Forelimb muscle (tissue), 1 donor: ENCODE data around the gene GCSH. TPM values are rescaled to one million over a fixed set of nuclear protein-coding genes. Genes with fewer than 3 reads are reported as not detected.
A peak's percentile ranks its signal among the peaks of the same experiment; 100 is the strongest.
"Not testable (repeated sequence)": the region's sequence is repeated elsewhere in the genome, so short reads cannot be mapped to it uniquely, and the experiment has no call there.

ENCODE experiments used
- DNase-seq: peaks from one replicate; pipeline ENCODE4 v3.0.0-alpha.2; 2013; ENCODE audit warnings: low read depth
- polyA plus RNA-seq: library from polyadenylated mRNA; unstranded; fragments of 120-200 nt; gene quantifications from one replicate; pipeline ENCODE4 v1.2.1, GENCODE V29; 2013; ENCODE audit not compliant: insufficient read length

Gene GCSH
- 49.2 TPM for polyA plus RNA-seq

DNA sequence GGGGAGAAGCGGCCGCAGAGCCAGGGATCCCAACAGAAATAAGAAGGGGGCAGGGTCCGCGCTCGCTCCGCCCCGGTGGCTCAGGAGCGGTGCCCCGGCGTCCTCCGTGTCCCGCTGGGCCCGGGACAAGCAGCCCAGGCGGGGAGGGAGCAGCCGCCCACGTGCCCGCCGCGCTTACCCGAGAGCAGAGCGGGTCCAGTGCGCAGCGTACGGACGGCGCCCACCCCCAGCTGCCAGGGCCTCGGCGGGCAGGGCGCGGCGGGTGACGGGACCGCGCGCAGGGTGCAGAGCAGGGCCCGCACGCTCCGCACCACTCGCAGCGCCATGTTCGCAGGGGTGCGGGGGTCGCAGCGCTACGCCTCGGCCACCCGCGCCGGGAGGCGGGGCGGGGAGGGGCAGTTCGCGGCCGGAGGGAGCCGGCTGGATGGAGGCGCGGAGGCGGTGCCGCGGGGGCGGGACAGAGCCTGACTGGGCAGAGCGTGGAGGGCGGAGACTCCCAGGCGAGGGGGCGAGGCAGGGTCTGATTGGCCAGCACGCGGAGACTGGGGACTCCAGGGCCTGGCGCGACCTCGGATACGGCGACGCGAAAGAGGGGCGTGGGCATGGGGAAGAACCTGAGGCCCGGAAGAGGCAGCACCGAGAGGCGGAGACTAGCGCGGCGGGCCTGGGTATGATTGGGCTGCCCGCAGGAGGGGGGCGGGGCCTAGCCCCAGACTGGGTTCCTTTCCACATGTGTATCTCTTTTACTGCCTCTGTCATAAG lies at the start of gene GCSH:
GCSH (minus strand) TSS at position 443 of the 762 bp plus-strand sequence; CDS start at position 326, 117 bp downstream.
- DNase-seq: peak; percentile 91

DNA sequence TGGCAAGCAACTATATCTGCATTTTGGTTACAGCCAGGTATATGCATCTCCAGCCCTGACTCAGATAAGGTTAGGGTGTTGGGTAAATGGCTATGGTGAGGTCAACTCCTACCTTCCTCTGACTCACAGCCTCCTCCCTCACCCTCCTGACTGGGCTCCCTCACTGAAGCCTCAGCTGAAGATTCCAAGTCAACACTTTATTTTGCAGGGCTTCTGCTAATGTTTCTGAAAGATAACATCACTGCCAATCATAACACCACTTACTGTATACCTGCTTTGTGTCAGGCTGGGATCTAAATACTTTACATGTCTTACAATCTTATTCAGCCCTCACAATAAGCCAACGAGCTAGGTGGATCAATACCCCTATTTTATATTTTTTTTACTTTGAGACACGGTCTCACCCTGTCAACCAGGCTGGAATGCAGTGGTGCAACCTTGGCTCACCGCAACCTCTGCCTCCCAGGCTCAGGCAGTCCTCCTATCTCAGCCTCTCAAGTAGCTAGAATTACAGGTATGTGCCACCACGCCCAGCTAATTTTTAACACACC lies 47.8 kb upstream of the GCSH start:
- DNase-seq: no peak

GRCh38 chr16:81142864-81143263 lies 46.7 kb upstream of the GCSH start:
- no peak for DNase-seq

GRCh38 chr16:81140930-81141780 lies 45.0 kb upstream of the GCSH start:
- no peak for DNase-seq

DNA sequence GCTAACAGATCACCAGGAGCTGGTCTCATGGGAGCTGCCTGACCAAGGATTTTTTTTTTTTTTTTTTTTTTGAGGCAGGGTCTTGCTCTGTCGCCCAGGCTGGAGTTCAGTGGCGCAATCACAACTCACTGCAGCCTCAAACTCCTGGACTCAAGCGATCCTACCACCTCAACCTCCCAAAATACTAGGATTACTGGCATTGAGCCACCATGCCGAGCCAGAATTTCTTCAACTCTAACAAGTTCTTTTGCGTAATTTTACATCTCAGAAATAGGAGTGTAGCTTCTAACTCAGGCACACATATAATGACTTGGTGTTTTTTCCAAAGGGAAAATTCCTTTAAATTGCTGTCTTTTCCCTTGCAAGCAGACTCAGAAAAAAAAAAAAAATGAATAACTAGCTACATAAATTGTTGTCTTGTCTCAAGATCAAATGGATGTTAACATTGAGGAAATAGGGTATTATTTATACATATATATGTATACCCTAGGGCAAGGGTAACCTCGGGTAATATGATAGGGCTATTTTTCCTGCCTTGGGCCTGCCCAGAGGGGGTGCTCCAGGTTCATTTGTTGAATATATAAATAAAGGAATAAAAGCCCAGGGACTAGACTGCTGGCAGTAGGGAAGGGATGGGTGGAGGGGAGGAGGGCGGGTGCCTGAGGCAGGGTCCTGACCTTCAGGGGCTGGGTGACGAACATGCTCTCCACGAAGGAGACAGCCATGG lies 42.8 kb upstream of the GCSH start:
- no peak for DNase-seq

GRCh38 chr16:81137754-81138153 lies 41.6 kb upstream of the GCSH start:
- DNase-seq: no peak

DNA sequence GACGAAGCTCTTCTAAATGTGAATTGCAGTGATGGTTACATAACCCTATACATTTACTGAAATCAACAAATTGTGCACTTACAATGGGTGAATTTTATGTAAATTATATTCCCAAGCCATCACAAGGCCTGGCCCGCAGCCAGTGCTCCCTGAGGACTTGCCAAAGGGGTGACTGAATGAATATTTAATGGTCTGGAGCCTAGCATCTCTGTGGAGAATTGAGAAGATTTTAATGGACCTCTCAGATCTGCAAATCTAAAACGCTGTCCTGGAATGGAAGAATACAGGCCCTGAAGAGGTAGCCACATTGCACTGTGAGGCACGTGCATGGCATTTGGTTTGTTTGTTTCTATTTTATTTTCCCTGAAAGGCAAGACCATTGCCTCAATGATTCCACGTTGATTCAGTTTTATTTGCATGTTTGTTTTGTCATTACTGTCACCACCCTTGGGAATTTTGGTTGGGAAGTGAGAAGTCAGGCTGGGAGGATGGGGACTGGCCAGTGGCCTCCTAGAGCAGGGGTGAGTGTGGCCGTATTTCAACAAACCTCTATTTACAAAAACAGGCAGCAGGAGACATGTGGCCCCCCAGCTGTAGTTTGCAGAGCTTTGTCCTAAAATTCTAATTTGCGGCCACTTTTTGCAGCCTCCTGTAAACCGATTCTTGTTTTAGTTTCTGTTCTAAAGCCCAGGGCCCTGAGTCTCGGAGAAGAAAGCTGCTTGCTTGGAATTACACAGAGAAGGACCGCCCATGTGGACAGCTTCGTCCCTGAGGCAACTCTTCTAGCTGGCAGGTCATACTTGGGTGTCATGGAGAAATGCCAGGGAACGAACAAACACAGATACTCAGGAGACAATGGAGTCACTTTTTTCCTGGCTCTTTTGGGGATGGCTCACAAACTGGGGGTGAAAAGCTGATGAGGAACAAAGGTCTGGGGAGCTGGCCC lies 40.5 kb upstream of the GCSH start:
- DNase-seq: no peak

DNA sequence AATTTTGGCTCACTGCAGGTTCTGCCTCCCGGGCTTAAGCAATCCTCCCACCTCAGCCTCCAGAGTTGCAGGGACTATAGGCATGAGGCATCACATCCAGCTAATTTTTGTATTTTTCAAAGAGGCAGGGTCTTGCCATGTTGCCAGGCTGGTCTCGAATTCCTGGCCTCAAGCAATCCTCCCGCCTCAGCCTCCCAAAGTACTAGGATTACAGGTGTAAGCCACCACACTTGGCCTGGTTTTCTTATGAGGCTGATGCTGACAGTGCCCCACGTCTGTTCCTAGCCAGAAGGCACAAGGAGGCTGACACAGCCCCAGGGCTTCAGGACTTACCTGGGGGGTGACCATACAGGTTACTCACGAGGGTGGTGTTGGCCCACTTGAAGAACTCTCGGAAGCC lies 33.9 kb upstream of the GCSH start:
- no peak for DNase-seq

DNA sequence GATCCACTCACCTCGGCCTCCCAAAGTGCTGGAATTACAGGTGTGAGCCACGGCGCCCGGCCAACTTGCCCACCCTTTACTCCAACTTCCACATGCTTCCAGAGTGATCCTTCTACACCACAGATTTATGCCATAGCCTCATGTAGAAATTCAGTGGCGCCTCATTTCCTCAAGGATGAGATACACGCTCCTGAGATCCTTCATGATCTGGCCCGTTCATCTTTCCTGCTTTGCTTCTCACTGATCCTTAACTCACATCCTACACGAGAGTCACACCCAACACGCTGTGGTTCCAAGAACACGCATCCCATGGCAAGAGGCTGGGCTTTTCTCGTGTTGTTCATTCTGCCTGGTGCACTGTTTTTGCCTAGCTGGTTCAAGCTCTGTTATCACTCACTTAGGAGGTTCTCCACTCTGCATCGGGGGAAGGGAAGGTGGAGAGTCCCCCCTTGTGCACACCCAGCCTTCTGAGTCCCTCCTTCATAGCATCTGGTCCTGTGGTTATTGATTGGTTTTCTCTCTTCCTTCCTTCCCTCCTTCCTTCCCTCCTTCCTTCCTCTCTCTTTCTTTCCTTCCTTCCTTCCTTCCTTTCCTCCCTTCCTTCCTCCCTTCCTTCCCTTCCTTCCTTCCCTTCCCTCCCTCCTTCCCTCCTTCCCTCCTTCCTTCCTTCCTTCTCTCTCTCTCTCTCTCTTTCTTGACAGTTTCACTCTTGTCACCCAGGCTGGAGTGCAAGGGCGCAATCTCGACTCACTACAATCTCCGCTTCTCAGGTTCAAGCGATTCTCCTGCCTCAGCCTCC lies 32.7 kb upstream of the GCSH start:
- no peak for DNase-seq

- no peak for DNase-seq
Measured at GRCh38 chr16:81127051-81127450, 30.9 kb upstream of the GCSH start.

- no peak for DNase-seq
Measured at GRCh38 chr16:81123092-81123852, 27.1 kb upstream of the GCSH start.

DNA sequence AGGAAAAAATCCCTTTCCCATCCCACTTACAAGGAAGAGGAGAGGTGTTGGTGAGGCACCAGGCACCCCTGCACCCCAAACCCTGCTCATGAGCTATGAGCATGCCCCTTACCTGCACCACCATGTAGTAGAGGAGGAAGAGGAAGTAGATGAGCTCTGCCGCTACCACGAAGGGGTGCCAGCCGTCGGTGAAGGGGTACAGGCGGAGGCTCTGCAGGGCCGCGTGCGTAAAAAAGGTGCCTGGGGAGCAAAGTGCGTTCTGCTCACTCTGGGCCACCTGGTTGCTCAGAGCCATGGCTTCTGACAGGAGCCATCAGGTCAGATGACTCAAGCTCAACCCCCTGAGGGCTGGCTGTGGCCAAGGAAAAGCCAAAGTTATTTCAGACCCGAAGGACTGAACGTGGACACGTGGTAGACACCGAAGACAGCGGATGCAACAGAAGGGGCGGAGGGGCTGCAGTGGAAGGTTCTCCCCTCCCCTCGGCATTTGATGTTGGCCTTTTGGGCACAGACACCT lies 25.3 kb upstream of the GCSH start:
- DNase-seq: no peak

- no peak for DNase-seq
Measured at GRCh38 chr16:81117436-81117835, 21.2 kb upstream of the GCSH start.

GRCh38 chr16:81116285-81116684 lies 20.1 kb upstream of the GCSH start:
- DNase-seq: no peak

DNA sequence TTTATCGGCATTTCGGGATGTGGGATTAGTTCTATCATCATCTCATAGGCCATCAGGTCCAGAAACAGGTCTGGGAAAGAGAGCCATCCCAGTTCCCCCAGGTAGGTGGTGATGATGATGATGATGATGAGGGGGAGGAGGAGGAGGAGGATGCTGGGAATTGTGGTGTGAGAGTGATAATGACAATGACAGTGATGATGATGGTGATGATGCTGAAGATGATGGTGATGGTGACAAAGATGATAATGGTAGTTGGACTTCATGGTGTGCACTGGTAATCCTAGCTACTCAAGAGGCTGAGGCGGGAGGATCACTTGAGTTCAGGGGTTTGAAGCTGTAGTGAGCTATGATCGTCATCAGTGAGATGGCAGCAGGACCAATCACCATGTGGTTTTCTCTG lies 16.3 kb upstream of the GCSH start:
- no peak for DNase-seq

DNA sequence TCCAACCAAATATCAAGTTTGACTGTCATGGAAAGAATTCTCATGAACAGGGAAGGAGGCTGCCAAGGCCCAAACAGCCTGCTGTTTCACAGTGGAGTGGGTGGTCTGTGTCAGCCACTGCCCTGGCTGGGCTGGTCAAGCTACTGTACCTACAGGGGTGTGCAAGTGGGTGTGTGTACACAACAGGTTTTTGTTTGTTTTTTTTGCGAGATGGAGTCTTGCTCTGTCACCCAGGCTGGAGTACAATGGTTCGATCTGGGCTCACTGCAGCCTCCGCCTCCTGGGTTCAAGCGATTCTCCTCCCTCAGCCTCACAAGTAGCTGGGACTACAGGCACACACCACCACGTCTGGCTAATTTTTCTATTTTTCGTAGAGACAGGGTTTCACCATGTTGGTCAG lies 13.1 kb upstream of the GCSH start:
- not testable (repeated sequence) for DNase-seq

- no peak for DNase-seq
Measured at GRCh38 chr16:81107511-81107910, 11.3 kb upstream of the GCSH start.

- DNase-seq: no peak
Measured at GRCh38 chr16:81106826-81107503, 10.8 kb upstream of the GCSH start.
